ENCODE data around the gene EXOSC9. TPM values are rescaled to one million over a fixed set of nuclear protein-coding genes. Genes with fewer than 3 reads are reported as not detected.

EXOSC9 gene
- total and polyA plus RNA-seq, 11 donors: 12.2 to 26.2 (median 17.1) TPM

DNA sequence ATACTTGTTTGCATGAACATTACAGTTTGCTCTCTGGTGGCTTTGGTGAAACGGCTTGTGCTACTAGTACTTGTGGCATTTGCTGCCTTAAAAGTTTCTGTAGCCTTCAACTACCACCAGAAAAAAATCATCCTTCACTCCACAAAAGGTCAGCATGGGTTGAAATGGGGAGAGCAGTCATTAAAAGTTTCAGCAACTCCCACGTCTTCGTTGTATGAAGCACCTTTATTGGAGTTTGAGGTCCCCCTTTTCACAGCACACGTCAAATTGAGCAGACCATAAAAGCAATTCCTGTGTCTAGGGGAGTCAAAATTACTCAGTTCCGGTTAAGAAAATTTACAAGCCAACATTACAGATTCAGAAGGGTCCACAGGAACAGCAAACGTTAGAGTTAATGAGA is 45.5 kb downstream of the EXOSC9 start:
- no peaks in the 10 kb centered on the region for H3K27me3 ChIP-seq
- no peak for TF ChIP-seq CTCF (IDR thresholded peaks at IDR 0.05)
- no peak for TF ChIP-seq POLR2A (IDR thresholded peaks at IDR 0.05)
- H3K4me3 ChIP-seq: no peak overlapping the region
- 87 to 93% (median 91%) methylated on average over 6 of the region's 6 CpGs for WGBS, 4 donors
- intact Hi-C loops (cut with DNase I): no loop called here
- DNase-seq: no peak
- H3K4me1 ChIP-seq: no peaks in the 10 kb centered on the region
- peaks cover 0 to 89% (median 60%) of the 10 kb centered on the region in 9 donors for H3K36me3 ChIP-seq
- ATAC-seq: no peak
- no peak overlapping the region for H3K27ac ChIP-seq
- no peaks in the 10 kb centered on the region for H3K9me3 ChIP-seq

- Histone ChIP-seq H3K36me3 (peaks cover 0 to 77% (median 31%) of the 10 kb centered on the region in 9 donors), H3K27me3 (no peaks in the 10 kb centered on the region), H3K4me3 (no peak overlapping the region), H3K9me3 (no peaks in the 10 kb centered on the region), H3K27ac (no peak overlapping the region), H3K4me1 (no peaks in the 10 kb centered on the region)
- no peak for TF ChIP-seq POLR2A (IDR thresholded peaks at IDR 0.05)
- no peak for TF ChIP-seq CTCF (IDR thresholded peaks at IDR 0.05)
- intact Hi-C loops (cut with DNase I): no loop called here
- no peak for DNase-seq
- ATAC-seq: no peak
- WGBS, 4 donors: 92 to 98% (median 93%) methylated on average over 1 of the region's 1 CpG
Observed at GRCh38 chr4:121851354-121851753, 50.2 kb downstream of the EXOSC9 start.

DNA sequence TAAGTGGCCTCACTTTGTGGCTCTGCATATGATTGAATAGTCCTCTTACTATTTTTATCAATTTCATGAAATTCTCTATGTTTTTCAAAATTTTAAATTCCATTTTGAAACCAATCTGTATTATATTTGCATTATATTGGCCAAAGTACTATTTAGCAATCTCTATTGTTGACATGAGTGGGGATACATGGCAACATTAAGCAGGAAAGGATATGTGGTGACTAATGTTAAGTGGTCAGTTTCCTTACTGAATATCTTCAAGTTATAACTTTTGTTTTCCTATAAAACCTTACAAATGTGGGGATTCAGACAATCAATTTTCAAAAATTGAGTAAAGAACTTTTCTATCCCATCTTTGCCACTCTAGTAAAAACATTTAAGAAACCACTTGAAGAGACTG is 59.0 kb downstream of the EXOSC9 start:
- H3K9me3 ChIP-seq: no peaks in the 10 kb centered on the region
- DNase-seq: no peak
- intact Hi-C loops (cut with DNase I): no loop called here
- H3K27me3 ChIP-seq: no peaks in the 10 kb centered on the region
- no peaks in the 10 kb centered on the region for H3K4me1 ChIP-seq
- H3K4me3 ChIP-seq: no peak overlapping the region
- ATAC-seq: no peak
- TF ChIP-seq CTCF (IDR thresholded peaks at IDR 0.05) (no peak), POLR2A (IDR thresholded peaks at IDR 0.05) (no peak)
- peaks cover 0 to 74% (median 50%) of the 10 kb centered on the region in 9 donors for H3K36me3 ChIP-seq
- no peak overlapping the region for H3K27ac ChIP-seq

DNA sequence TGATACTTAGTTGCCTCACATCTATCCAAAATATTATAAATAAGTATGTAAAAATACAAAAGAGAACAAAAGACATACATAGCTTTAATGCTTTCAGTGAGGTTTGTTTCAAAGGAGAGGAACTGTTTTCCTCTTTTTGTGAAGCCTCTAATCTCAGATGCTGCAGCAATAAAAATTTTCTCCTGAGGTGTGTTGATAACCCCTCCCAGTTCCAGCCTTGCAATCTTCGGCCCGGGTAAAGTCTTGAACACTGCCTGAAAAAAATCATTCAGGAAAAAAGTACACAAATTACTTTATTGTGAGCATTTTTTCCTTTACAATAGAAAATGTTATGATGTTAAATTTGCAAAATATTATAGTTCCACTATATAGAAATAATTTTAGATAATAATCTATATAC is 60.3 kb downstream of the EXOSC9 start:
- no peak overlapping the region for H3K27ac ChIP-seq
- ATAC-seq (no peak), DNase-seq (no peak)
- intact Hi-C loops (cut with DNase I): no loop called here
- no peaks in the 10 kb centered on the region for H3K27me3 ChIP-seq
- TF ChIP-seq CTCF (IDR thresholded peaks at IDR 0.05) (no peak), POLR2A (IDR thresholded peaks at IDR 0.05) (no peak)
- no peaks in the 10 kb centered on the region for H3K4me1 ChIP-seq
- 84 to 97% (median 94%) methylated on average over 2 of the region's 2 CpGs for WGBS, 4 donors
- no peaks in the 10 kb centered on the region for H3K9me3 ChIP-seq
- no peak overlapping the region for H3K4me3 ChIP-seq
- peaks cover 0 to 75% (median 52%) of the 10 kb centered on the region in 9 donors for H3K36me3 ChIP-seq
